K562 (cell line): ENCODE measurements around the gene TAC3. TPM values are rescaled to one million over a fixed set of nuclear protein-coding genes. Genes with fewer than 3 reads are reported as not detected.
A peak's percentile ranks its signal among the peaks of the same experiment; 100 is the strongest.

Source experiments
- polyA plus RNA-seq, 8 experiments: library from polyadenylated mRNA; depleted of rRNA in 4 of 8; stranded (reverse) in 5 of 8; unstranded in 3 of 8; fragments of >200 nt; fragmentation: Nextera tagmentation in 2 of 8; fragmentation: Illumina TruSeq in 1 of 8; extraction: Ambion mirVana in 2 of 8; extraction: Trizol in 1 of 8; gene quantifications; 2 replicates each; pipeline versions ENCODE4 v1.2.1 to v1.2.3, GENCODE V29; 2011 to 2014; ENCODE audit warnings: inconsistent platforms in 1 of 8, missing spikeins in 1 of 8
- total RNA-seq, 7 experiments: library from RNA; depleted of rRNA in 6 of 7; stranded (reverse); fragments of >200 nt in 6 of 7; fragmentation: Illumina TruSeq in 2 of 7; extraction: Trizol in 2 of 7; gene quantifications; 2 replicates each; pipeline versions ENCODE4 v1.2.1 to v1.2.3, GENCODE V29; 2011 to 2021; ENCODE audit warnings: low replicate concordance in 1 of 7
- TF ChIP-seq, protein P1 (sequence below), 2 experiments: IDR thresholded peaks in 1 of 2; conservative IDR thresholded peaks in 1 of 2; 2 replicates each; pipeline ENCODE4 v1.6.1; 2016; ENCODE audit warnings: low read depth in 2 of 2, mild to moderate bottlenecking in 1 of 2, missing compliant biosample characterization in 1 of 2, missing genetic modification characterization in 1 of 2, moderate library complexity in 1 of 2
- TF ChIP-seq, protein P2 (sequence below): fragments of 450-650 bp; IDR thresholded peaks from 2 replicates; pipeline ENCODE4 v1.6.1; 2016
- TF ChIP-seq, protein P3 (sequence below), 3 experiments: IDR thresholded peaks in 2 of 3; conservative IDR thresholded peaks in 1 of 3; 2 replicates each; pipeline ENCODE4 v1.5.1; 2011 to 2012; ENCODE audit warnings: low read length in 3 of 3, mild to moderate bottlenecking in 3 of 3, control low read depth in 2 of 3, improper control_type of control experiment in 1 of 3, inconsistent platforms in 1 of 3, low read depth in 1 of 3, mixed read lengths in 1 of 3, moderate library complexity in 1 of 3; ENCODE audit not compliant: insufficient read depth in 2 of 3

Gene TAC3
- total and polyA plus RNA-seq, 9 of the 15 experiments (the other 6 are each of a cell fraction or from before 2014, with no cell fraction given), result 0.29 to 2.8 (median 1.4) TPM

GRCh38 chr12:57031138-57031725 lies 14.9 kb upstream of the TAC3 start (continued):
- TF ChIP-seq, protein P1, sequence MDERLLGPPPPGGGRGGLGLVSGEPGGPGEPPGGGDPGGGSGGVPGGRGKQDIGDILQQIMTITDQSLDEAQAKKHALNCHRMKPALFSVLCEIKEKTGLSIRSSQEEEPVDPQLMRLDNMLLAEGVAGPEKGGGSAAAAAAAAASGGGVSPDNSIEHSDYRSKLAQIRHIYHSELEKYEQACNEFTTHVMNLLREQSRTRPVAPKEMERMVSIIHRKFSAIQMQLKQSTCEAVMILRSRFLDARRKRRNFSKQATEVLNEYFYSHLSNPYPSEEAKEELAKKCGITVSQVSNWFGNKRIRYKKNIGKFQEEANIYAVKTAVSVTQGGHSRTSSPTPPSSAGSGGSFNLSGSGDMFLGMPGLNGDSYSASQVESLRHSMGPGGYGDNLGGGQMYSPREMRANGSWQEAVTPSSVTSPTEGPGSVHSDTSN (CRISPR knock-in tag; IDR thresholded peaks at IDR 0.05; ENCODE audit: low read depth), result no peak
- TF ChIP-seq, protein P1 (tag; conservative IDR thresholded peaks at IDR 0.05; ENCODE audit: low read depth), result 0 out of 2 replicates have a peak, but pooled peaks have one; percentile 17
- TF ChIP-seq, protein P2, sequence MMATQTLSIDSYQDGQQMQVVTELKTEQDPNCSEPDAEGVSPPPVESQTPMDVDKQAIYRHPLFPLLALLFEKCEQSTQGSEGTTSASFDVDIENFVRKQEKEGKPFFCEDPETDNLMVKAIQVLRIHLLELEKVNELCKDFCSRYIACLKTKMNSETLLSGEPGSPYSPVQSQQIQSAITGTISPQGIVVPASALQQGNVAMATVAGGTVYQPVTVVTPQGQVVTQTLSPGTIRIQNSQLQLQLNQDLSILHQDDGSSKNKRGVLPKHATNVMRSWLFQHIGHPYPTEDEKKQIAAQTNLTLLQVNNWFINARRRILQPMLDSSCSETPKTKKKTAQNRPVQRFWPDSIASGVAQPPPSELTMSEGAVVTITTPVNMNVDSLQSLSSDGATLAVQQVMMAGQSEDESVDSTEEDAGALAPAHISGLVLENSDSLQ, result 0 out of 2 replicates have a peak, but pooled peaks have one; percentile 15
- TF ChIP-seq, protein P3, sequence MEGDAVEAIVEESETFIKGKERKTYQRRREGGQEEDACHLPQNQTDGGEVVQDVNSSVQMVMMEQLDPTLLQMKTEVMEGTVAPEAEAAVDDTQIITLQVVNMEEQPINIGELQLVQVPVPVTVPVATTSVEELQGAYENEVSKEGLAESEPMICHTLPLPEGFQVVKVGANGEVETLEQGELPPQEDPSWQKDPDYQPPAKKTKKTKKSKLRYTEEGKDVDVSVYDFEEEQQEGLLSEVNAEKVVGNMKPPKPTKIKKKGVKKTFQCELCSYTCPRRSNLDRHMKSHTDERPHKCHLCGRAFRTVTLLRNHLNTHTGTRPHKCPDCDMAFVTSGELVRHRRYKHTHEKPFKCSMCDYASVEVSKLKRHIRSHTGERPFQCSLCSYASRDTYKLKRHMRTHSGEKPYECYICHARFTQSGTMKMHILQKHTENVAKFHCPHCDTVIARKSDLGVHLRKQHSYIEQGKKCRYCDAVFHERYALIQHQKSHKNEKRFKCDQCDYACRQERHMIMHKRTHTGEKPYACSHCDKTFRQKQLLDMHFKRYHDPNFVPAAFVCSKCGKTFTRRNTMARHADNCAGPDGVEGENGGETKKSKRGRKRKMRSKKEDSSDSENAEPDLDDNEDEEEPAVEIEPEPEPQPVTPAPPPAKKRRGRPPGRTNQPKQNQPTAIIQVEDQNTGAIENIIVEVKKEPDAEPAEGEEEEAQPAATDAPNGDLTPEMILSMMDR (IDR thresholded peaks at IDR 0.05 in 2 of 3, conservative IDR thresholded peaks at IDR 0.05 in 1 of 3; ENCODE audit: insufficient read depth in 2 of 3, low read depth in 1 of 3, low read length in 3 of 3), result peak; percentile 27 to 39 (median 35); a peak in 3 of 6 replicates
